ENCODE results near the gene ADAM22. TPM values are rescaled to one million over a fixed set of nuclear protein-coding genes. Genes with fewer than 3 reads are reported as not detected.

The ADAM22 gene
- total RNA-seq, 1 experiment from 2014 or later, result 10.1 TPM

GRCh38 chr7:88083883-88084282 is 149.8 kb downstream of the ADAM22 start:
- Mint-ChIP-seq H3K27me3 (ENCODE audit: insufficient read depth, unreplicated experiment) (no peaks in the 10 kb centered on the region), H3K27ac (ENCODE audit: unreplicated experiment) (no peak overlapping the region), H3K4me3 (ENCODE audit: unreplicated experiment) (no peak overlapping the region), H3K9me3 (ENCODE audit: unreplicated experiment) (peaks cover under 1% of the 10 kb centered on the region), H3K4me1 (ENCODE audit: low read depth, unreplicated experiment) (no peaks in the 10 kb centered on the region), H3K36me3 (ENCODE audit: insufficient read depth, unreplicated experiment) (no peaks in the 10 kb centered on the region)
- TF ChIP-seq CTCF (IDR thresholded peaks at IDR 0.05; ENCODE audit: insufficient read depth in 1 of 2, low read depth in 1 of 2, low read length in 1 of 2, severe bottlenecking in 1 of 2, unreplicated experiment in 1 of 2), result no peak
- CTCF ChIA-PET, result no interaction called here
- BruUV-seq (replicated peaks), result no TSS peak
- Histone ChIP-seq H3K9me3 (no peaks in the 10 kb centered on the region), H3K4me3 (ENCODE audit: low read depth, low read length) (no peak overlapping the region), H3K27me3 (replicated peaks; ENCODE audit: control insufficient read depth, insufficient read depth, low read length) (no peaks in the 10 kb centered on the region), H3K4me1 (no peaks in the 10 kb centered on the region), H3K36me3 (ENCODE audit: control insufficient read depth, insufficient read depth, low read length) (no peaks in the 10 kb centered on the region)
- intact Hi-C loops (cut with micrococcal nuclease; ENCODE audit: unreplicated experiment), result no loop called here
- POLR2A ChIA-PET, result no interaction called here
- no peak for DNase-seq

GRCh38 chr7:88089561-88089960 is 155.5 kb downstream of the ADAM22 start:
- Histone ChIP-seq H3K9me3 (no peaks in the 10 kb centered on the region), H3K4me1 (no peaks in the 10 kb centered on the region), H3K36me3 (ENCODE audit: control insufficient read depth, insufficient read depth, low read length) (no peaks in the 10 kb centered on the region), H3K27me3 (replicated peaks; ENCODE audit: control insufficient read depth, insufficient read depth, low read length) (no peaks in the 10 kb centered on the region), H3K4me3 (ENCODE audit: low read depth, low read length) (no peak overlapping the region)
- ChIA-PET CTCF (no interaction called here), POLR2A (no interaction called here)
- Mint-ChIP-seq H3K36me3 (ENCODE audit: insufficient read depth, unreplicated experiment) (no peaks in the 10 kb centered on the region), H3K4me1 (ENCODE audit: low read depth, unreplicated experiment) (no peaks in the 10 kb centered on the region), H3K27me3 (ENCODE audit: insufficient read depth, unreplicated experiment) (no peaks in the 10 kb centered on the region), H3K27ac (ENCODE audit: unreplicated experiment) (no peak overlapping the region), H3K4me3 (ENCODE audit: unreplicated experiment) (no peak overlapping the region), H3K9me3 (ENCODE audit: unreplicated experiment) (no peaks in the 10 kb centered on the region)
- no peak for TF ChIP-seq CTCF (IDR thresholded peaks at IDR 0.05; ENCODE audit: insufficient read depth in 1 of 2, low read depth in 1 of 2, low read length in 1 of 2, severe bottlenecking in 1 of 2, unreplicated experiment in 1 of 2)
- no TSS peak for BruUV-seq (replicated peaks)
- no peak for DNase-seq
- intact Hi-C loops (cut with micrococcal nuclease; ENCODE audit: unreplicated experiment), result no loop called here

GRCh38 chr7:88090240-88090639 is 156.2 kb downstream of the ADAM22 start:
- H3K36me3 Mint-ChIP-seq (ENCODE audit: insufficient read depth, unreplicated experiment), result no peaks in the 10 kb centered on the region
- no TSS peak for BruUV-seq (replicated peaks)
- no peaks in the 10 kb centered on the region for H3K36me3 ChIP-seq (ENCODE audit: control insufficient read depth, insufficient read depth, low read length)

More at GRCh38 chr7:88090240-88090639, 156.2 kb downstream of the ADAM22 start:
- Mint-ChIP-seq H3K27ac (ENCODE audit: unreplicated experiment) (no peak overlapping the region), H3K4me3 (ENCODE audit: unreplicated experiment) (no peak overlapping the region), H3K27me3 (ENCODE audit: insufficient read depth, unreplicated experiment) (no peaks in the 10 kb centered on the region), H3K9me3 (ENCODE audit: unreplicated experiment) (no peaks in the 10 kb centered on the region), H3K4me1 (ENCODE audit: low read depth, unreplicated experiment) (no peaks in the 10 kb centered on the region)
- ChIA-PET POLR2A (no interaction called here), CTCF (no interaction called here)
- Histone ChIP-seq H3K4me1 (no peaks in the 10 kb centered on the region), H3K9me3 (no peaks in the 10 kb centered on the region), H3K4me3 (ENCODE audit: low read depth, low read length) (no peak overlapping the region), H3K27me3 (replicated peaks; ENCODE audit: control insufficient read depth, insufficient read depth, low read length) (no peaks in the 10 kb centered on the region)
- no peak for DNase-seq
- no peak for TF ChIP-seq CTCF (IDR thresholded peaks at IDR 0.05; ENCODE audit: insufficient read depth in 1 of 2, low read depth in 1 of 2, low read length in 1 of 2, severe bottlenecking in 1 of 2, unreplicated experiment in 1 of 2)
- intact Hi-C loops (cut with micrococcal nuclease; ENCODE audit: unreplicated experiment), result no loop called here

Data from Caco-2 (cell line).